IPS-18c (cell line): Measurements from ENCODE around the gene CSTB.

Experiments used
- H3K4me3 ChIP-seq: 2 replicates; pipeline ENCODE4 v1.7.0; 2013; ENCODE audit warnings: low read depth, mild to moderate bottlenecking, low read length, moderate library complexity; ENCODE audit not compliant: insufficient read depth
- H3K9me3 ChIP-seq: one replicate; pipeline ENCODE4 v1.6.1; 2013; ENCODE audit warnings: mild to moderate bottlenecking, low read length, moderate library complexity; ENCODE audit not compliant: control insufficient read depth, insufficient read depth

The CSTB gene

DNA sequence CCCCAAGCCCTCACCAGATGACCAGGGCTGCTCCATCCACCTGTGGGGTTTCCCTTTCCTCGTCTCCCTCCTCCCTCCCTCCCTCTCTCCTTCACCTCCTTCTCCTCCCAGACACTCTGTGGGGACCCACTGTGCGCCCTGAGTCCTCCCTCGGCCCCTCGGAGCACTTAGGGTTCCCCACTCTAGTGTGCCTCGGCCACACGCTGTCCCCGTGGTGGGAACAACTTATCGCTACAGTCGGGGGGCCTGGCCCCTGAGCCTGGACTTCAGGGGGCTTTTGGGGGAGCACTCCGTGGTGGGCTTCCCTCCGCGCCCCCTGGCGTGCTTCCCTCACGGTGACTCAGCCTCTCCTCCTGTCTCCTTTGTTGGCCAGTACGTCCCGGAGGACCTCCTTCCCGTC is 27.5 kb downstream of the CSTB start:
- Histone ChIP-seq H3K9me3 (peaks cover 2% of the 10 kb centered on the region), H3K4me3 (no peak overlapping the region)

DNA sequence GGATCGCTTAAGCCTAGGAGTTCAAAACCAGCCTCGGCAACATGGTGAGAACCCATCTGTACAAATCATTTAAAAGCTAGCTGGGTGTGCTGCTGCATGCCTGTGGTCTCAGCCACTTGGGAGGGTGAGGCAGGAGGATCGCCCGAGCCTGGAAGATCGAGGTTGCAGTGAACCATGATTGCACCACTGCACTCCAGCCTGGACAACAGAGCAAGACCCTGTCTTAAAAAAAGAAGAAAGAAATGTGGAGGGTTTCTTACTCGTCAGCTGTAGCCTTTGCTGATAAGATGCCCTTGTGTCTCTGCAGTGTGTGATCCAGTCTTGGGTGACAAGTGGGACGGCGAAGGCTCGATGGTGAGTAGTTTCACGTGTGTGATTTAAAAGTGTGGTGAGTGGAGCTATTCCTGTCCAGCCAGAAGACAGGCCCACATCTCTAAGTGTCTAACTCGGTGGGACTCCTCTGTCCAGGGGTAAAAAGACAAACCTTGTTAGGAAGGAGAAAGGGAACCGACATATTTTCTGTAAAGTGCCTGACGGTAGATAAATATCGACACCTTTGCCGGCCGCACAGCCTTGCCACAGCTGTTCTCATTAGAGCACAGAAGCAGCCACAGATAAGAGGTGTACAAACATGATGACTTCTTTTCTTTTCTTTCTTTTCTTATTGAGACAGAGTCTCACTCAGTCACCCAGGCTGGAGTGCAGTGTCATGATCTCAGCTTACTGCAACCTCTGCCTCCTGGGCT is 30.2 kb downstream of the CSTB start:
- Histone ChIP-seq H3K9me3 (peaks cover 2% of the 10 kb centered on the region), H3K4me3 (no peak overlapping the region)

DNA sequence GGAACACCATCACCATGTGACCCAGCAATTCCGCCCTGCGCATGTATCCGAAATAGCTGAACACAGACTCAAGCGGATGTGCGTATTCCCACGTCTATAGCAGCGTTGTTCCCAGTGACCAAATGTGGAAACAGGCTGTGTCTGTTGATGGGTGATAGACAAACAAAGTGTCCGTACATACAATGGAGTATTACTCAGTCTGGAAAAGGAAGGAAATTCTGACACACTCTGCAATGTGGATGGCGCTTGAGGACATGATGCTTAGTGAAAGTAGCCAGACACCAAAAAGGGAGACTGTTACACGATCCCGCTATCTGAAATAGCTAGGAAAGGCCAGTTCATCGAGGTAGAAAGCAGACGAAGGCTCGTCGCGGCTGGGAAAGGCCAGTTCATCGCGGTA is 31.4 kb downstream of the CSTB start:
- Histone ChIP-seq H3K9me3 (peaks cover under 1% of the 10 kb centered on the region), H3K4me3 (no peak overlapping the region)

DNA sequence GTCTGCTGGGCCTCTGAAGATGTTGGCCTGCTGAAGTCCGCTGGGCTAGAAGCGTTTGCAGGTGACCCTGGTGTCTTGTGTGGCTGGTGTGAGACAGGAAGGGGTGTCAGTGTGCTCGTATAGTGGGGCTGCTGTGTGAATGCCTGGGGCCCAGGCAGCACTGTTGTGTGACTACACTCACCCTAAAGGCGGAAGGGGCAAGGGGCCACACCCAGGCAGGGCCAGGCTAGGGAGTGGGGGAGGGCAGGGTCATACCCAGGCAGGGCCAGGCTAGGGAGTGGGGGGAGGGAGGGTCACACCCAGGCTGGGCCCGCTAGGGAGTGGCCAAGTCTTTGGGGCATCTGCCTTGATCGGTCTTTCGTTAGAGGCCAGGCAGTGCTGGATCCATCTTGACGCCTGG is 32.2 kb downstream of the CSTB start:
- Histone ChIP-seq H3K4me3 (no peak overlapping the region), H3K9me3 (no peaks in the 10 kb centered on the region)

DNA sequence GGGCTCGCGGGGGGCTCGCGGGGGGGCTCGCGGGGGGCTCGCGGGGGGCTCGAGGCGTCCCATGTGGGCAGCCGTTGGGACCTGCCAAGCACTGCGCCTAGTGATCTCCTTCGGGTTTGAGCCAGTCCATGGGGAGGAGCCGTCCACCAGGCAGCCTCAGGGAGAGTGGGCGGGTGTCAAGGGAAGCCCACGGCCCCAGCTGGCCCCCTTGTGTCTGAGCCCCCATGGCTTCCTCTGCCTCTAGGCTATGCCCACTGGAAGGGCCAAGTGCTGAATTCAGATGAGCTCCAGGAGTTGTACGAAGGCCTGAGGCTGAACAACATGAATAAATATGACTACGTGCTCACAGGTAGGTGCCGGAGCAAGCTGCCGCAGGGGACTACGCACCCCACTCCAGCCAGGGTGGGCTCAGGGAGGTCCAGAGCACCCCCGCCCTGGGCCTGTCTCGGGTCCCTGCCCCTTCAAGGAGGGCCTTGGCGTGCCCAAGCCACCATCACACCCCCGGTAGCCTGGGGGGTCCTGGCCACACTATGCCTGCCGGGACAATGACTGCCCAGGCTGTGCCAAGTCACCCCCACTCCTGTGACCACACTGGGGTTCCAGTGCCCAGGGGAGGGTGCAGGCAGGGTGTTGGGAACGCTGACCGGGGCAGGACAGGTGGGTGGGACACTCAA is 34.5 kb downstream of the CSTB start:
- Histone ChIP-seq H3K9me3 (peaks cover 2% of the 10 kb centered on the region), H3K4me3 (no peak overlapping the region)

DNA sequence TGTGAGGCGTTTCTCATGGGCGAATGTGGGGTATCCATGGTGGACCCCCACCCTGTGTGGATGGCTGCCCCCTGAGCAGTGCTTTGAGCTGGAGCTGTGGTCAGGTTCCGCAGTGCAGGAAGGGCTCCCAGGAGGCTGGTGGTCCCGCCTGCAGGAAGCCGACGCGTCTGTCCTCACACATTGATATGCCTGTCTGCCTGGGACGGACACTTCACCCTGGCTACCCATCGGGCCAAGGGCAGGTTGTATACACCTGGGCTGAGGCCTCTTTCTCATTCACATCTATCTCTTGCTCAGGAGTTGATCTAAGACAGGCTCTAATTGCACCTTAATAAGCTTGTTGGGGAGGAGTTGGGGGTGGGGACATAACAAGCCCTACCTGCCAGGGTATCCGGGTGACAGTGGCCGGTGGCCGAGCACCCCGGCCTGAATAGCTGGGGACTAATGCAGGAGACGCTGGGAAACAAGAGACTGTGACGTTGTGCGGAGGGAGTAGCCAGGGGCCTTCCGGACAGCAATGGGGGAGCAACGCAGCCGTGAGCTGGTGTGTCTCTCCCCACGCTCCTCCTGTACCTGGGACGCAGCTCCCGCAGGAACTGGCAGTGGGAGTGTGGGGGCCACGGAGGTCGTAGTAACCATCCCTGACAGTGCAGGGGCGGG is 35.5 kb downstream of the CSTB start:
- Histone ChIP-seq H3K9me3 (peaks cover 2% of the 10 kb centered on the region), H3K4me3 (no peak overlapping the region)

DNA sequence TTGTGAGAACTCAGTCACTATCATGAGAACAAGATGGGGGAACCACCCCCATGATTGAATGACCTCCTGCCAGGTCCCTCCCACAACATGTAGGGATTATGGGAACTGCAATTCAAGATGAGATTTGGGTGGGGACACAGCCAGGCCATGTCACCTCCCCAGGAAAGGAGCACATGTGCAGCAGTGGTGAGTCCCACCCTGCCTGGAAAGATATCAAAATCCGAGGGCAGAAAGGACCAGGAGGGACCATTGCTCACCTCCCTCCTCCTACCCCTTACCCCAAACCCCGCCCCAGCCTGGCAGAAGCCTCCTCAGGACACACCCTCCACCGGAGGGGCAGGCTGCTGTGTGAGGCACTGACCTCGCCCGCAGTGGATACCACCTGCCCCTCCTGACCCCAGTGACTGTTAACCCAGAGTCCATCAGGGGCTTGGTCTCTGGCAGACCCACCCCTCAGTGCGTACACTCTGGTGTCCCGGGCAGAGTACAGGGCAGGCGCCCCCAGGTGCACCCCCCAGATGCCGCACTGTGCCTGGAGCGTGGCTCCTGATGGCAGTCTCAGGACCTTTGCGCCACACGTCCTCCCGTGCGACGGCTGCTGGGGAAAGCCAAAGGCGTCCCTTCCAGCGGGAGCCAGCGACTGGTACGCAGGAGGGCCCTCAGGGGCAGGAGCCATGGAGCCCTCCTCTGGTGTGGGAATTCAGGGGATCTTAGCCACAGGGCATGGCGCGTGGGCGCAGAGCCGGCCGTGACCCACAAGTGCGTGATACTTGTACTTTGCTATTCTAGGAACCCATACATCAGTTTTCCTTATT is 36.3 kb downstream of the CSTB start:
- H3K9me3 ChIP-seq: peaks cover 2% of the 10 kb centered on the region
- H3K4me3 ChIP-seq: no peak overlapping the region

DNA sequence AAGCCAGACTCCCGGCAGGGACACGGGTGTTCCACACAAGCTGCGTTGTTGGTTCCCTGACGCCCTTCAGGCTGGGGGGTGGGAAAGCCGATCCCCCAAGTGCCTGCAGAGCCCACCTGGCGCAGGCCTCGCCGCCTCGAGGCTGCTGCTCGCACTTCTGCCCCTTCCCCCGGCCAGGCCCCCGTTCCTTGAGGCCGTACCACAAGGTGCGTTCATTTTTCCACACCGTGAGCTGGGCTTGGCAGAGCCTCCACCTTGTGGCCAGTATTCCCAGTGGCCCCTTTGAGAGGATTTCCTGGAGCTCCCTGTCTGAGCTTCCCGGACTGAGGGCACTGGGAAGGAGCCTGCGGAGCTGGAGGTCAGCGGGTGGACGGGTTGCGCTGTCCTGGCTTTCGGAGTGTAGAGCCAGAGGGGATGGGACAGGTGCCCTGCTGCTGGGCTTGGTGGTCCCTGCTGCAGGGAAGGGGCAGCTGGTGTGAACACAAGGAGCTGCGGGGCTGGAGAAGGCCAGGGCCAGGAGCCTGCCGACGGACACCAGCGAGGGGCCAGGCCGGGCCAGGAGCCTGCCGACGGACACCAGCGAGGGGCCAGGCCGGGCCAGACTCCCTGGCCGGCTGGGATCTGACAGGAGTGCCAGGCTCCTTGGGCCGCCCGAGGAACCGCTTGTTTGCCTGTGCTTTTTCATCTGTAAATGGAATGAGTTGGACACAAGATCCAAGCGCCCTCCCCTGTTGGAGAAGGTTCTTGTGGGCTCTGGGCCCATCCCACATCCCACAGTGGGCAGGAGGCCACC is 38.8 kb downstream of the CSTB start:
- Histone ChIP-seq H3K4me3 (no peak overlapping the region), H3K9me3 (peaks cover 2% of the 10 kb centered on the region)

DNA sequence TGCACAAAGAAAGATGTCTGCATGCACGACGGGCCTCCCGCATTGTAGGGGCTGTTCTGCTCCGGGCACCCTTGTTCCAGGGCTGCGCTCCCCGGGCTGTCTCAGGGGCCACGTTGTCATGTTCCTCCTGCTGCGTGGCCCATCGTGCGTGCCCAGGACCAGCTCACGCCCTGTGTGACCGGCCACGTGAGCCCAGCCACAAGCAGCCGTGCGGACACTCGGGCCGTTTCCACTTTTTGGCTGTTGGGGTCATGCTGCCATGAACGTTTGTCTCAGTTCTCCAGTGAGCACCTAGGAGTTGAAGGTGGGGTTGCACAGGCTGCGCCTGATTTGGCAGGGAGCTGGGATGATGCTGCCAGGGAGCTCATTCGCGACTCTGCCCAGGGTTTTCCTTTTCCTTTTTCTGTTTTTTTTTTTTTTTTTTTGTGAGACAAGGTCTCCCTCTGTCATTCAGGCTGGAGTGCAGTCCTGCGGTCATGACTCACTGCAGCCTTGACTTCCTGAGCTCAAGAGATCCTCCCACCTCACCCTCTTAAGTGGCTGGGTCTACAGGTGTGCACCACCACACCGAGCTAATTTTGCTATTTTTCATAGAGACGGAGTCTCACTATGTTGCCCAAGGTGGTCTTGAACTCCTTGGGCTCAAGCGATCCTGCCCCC is 39.8 kb downstream of the CSTB start:
- no peak overlapping the region for H3K4me3 ChIP-seq
- H3K9me3 ChIP-seq: peaks cover 2% of the 10 kb centered on the region

DNA sequence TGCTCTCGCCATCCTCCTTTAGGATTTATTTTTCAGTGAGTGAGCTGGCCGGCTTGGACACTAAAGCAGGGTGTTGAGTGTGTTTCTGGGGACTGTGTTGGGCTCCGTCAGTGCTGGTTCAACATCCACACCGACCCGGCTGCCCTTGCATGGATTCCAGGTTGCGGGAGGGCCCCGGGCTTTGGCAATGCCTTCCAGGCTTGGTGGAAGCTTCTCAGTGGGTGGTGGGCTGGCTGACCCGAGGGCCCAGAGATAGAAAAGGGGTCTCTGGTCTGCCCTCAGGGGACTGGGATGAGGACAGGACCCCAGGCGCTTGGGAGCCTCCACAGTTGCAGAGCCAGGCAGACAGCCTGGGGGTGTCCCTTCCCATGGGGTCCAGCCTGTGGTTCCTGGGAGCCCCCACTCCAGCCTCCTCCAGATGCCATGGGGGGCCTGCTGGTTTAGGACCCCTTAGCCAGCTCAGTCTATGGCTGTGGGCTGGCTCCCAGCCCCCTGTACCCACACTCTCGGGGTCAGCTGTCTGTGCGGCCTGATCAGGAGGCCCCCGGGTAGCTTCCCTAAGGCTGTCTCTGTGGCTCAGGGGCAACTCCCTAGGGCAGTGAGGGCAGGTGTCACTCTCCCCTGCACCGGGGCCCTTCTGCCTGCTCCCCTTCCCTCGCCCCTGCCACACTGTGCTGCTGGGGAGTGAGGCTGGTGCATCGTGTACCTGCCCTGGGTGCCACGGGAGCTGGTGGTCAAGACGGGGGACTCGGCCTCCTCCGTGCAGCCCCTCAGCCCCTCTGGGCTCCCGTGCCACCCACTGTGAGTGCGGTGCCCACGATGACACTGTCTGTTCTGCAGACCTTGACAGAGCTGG is 40.6 kb downstream of the CSTB start:
- H3K9me3 ChIP-seq: peaks cover 2% of the 10 kb centered on the region
- no peak overlapping the region for H3K4me3 ChIP-seq

DNA sequence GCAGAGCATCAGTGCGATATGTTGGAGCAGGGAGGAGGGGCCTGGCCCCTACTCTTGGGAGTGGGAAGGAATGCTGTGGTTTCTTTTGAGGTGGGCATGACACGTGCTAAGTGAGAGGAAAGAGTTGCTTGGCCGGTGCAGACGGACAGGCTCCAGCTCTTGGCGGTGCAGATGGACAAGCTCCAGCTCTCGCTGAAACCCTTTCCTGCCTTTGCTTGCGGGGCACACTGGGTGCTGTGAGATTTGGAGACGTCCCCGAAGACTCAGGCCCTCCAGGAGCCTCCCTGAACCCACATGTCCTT is 41.2 kb downstream of the CSTB start:
- Histone ChIP-seq H3K4me3 (no peak overlapping the region), H3K9me3 (peaks cover 2% of the 10 kb centered on the region)

DNA sequence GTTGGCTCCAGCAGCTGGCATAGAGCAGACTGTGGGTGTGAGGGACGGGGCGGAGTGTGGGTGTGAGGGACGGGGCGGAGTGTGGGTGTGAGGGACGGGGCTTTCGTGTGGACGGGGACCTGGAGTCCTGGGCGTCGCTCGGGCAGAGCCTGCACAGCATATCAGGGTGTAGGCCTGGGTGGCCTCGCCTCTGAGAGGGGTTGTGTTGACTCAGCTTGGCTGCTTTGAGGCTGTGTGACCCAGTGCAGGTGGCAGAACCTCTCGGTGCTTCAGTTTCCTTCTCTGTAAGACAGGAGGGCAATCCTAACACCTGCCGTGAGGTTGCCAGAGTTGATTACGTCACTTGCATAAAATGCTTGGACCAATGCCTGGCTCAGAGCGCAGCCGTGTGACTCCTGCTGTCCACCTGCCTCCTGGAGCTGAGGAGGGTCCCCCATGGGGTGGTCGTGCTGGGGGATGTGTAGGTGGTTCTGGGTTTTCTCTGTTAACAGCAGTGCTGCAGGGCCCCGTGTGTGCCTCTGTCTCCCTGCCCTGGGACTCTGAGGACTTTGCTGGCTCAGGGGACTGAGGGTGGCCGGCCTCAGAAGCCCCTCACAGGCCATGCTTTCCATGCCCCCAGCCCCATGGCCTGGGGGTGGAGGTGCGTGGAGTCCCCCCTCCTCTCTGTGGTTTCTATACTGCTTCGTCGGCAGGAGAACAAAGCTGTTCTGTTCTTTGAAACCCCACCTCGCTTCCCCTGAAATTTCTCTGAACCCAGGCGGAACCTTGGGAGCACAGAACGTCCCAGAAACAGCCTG is 41.8 kb downstream of the CSTB start:
- peaks cover 2% of the 10 kb centered on the region for H3K9me3 ChIP-seq
- H3K4me3 ChIP-seq: no peak overlapping the region

DNA sequence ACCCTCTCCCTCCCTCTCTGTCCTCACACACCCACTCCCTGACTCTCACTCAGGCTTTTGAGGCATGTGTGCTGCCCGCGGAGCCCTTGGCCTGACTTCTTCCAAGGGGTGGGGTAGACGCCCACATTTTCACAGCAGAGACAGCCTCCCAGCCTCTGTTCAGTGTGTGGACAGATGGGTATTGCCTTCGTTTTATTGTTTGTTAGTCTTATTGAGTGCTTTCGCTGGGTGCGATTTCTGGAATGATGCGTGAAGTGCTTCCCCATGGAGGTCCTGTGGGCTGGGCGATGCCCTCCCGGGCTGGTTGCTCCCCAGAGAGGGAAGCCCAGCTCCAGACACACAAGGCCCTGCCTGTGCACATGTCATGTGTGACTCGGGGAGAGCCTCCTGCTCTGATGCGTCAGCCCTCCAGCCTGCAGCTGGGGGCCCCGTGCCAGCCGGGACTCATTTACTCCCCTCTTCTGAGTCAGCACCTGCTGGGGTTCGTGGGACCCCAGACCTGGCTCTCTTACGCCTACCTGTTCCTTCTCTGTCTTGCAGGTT is 42.5 kb downstream of the CSTB start:
- H3K4me3 ChIP-seq: no peak overlapping the region
- peaks cover 2% of the 10 kb centered on the region for H3K9me3 ChIP-seq

DNA sequence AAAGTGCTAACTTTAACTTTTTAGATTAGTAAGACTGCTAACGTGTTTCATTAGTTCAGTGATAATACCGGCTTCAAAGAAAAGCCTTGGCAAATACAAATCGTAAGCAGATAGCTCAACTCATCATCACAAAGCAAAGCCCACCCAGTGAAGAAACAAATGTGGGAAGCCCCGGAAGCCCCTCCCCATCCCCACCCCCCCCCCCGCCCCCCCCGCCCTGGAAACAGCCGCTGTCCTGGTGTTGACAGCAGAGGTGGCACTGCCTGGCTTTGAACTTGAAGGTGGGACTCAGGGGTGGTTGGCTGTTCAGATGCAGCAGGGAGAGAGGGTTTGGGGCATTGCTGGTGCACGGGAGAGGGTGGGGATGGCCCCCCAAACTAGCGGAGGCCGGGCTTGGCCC is 43.0 kb downstream of the CSTB start:
- no peak overlapping the region for H3K4me3 ChIP-seq
- peaks cover 2% of the 10 kb centered on the region for H3K9me3 ChIP-seq
